ENCODE results near the gene APOB.
"Not testable (repeated sequence)": the region's sequence is repeated elsewhere in the genome, so short reads cannot be mapped to it uniquely, and the experiment has no call there.

The APOB gene

GRCh38 chr2:21033237-21034155 is 10.4 kb downstream of the APOB start:
- ATAC-seq (no peak), DNase-seq (no peak)

GRCh38 chr2:21032338-21033236 is 11.3 kb downstream of the APOB start:
- DNase-seq (no peak), ATAC-seq (no peak)

- ATAC-seq = no peak
- DNase-seq = no peak
Measured at GRCh38 chr2:21030983-21031968, 12.6 kb downstream of the APOB start.

- DNase-seq (no peak), ATAC-seq (no peak)
Measured at GRCh38 chr2:21029519-21029918, 14.4 kb downstream of the APOB start.

- not testable (repeated sequence) for ATAC-seq, DNase-seq
Measured at GRCh38 chr2:21028951-21029350, 14.9 kb downstream of the APOB start.

GRCh38 chr2:21028021-21028947 is 15.6 kb downstream of the APOB start:
- no peak for DNase-seq

GRCh38 chr2:21026479-21027282 is 17.2 kb downstream of the APOB start:
- ATAC-seq = no peak
- no peak for DNase-seq

More at GRCh38 chr2:21028021-21028947, 15.6 kb downstream of the APOB start:
- ATAC-seq = no peak

- DNase-seq = no peak
- ATAC-seq = no peak
Measured at GRCh38 chr2:21025690-21026478, 18.0 kb downstream of the APOB start.

GRCh38 chr2:21024722-21025389 is 19.0 kb downstream of the APOB start:
- no peak for ATAC-seq
- DNase-seq = no peak

GRCh38 chr2:21024198-21024597 is 19.7 kb downstream of the APOB start:
- DNase-seq (no peak), ATAC-seq (no peak)

- ATAC-seq = no peak
- DNase-seq = no peak
Measured at GRCh38 chr2:21023419-21024181, 20.3 kb downstream of the APOB start.

- ATAC-seq (no peak), DNase-seq (no peak)
Measured at GRCh38 chr2:21022792-21023367, 21.0 kb downstream of the APOB start.

GRCh38 chr2:21021430-21021829 is 22.4 kb downstream of the APOB start:
- no peak for DNase-seq
- ATAC-seq = no peak

- ATAC-seq = no peak
- DNase-seq = no peak
Measured at GRCh38 chr2:21020668-21021288, 23.1 kb downstream of the APOB start.

GRCh38 chr2:21020031-21020667 is 23.7 kb downstream of the APOB start:
- no peak for DNase-seq
- ATAC-seq = no peak

- DNase-seq (no peak), ATAC-seq (no peak)
Measured at GRCh38 chr2:21019678-21020021, 24.2 kb downstream of the APOB start.
